HEK293 (cell line): ENCODE measurements around the gene ACTR1A.
A peak's percentile ranks its signal among the peaks of the same experiment; 100 is the strongest.

Experiments used
- GLIS2 ChIP-seq: fragments of 450-650 bp; formaldehyde crosslinking; IDR thresholded peaks from 2 replicates; pipeline ENCODE4 v1.5.1; 2016; ENCODE audit warnings: missing biosample characterization, missing genetic modification characterization
- IKZF3 ChIP-seq: fragments of 450-650 bp; IDR thresholded peaks from 2 replicates; pipeline ENCODE4 v1.5.0; 2018; ENCODE audit warnings: missing biosample characterization, mild to moderate bottlenecking, missing genetic modification characterization, moderate library complexity
- KLF8 ChIP-seq: fragments of 450-650 bp; formaldehyde crosslinking; IDR thresholded peaks from 2 replicates; pipeline ENCODE4 v1.5.1; 2016; ENCODE audit warnings: missing biosample characterization, missing genetic modification characterization
- MEIS1 ChIP-seq: sonication (generic); formaldehyde crosslinking; IDR thresholded peaks from 2 replicates; pipeline ENCODE4 v1.8.1; 2022; ENCODE audit warnings: missing genetic modification reagents, mild to moderate bottlenecking, borderline replicate concordance
- MZF1 ChIP-seq: fragments of 450-650 bp; formaldehyde crosslinking; IDR thresholded peaks from 2 replicates; pipeline ENCODE4 v1.5.1; 2017; ENCODE audit warnings: missing biosample characterization, missing genetic modification characterization, borderline replicate concordance
- PBX3 ChIP-seq: sonication (generic); formaldehyde crosslinking; IDR thresholded peaks from 2 replicates; pipeline ENCODE4 v1.8.1; 2022; ENCODE audit warnings: mild to moderate bottlenecking, moderate library complexity, missing genetic modification reagents
- PRDM2 ChIP-seq: fragments of 450-650 bp; formaldehyde crosslinking; IDR thresholded peaks from 2 replicates; pipeline ENCODE4 v1.5.1; 2016; ENCODE audit warnings: missing biosample characterization, missing genetic modification characterization, borderline replicate concordance
- SCRT2 ChIP-seq: fragments of 450-650 bp; formaldehyde crosslinking; IDR thresholded peaks from 2 replicates; pipeline ENCODE4 v1.5.1; 2016; ENCODE audit warnings: missing biosample characterization, missing genetic modification characterization
- SP3 ChIP-seq: fragments of 450-650 bp; formaldehyde crosslinking; IDR thresholded peaks from 2 replicates; pipeline ENCODE4 v1.5.1; 2016; ENCODE audit warnings: missing biosample characterization, missing genetic modification characterization
- SP7 ChIP-seq: fragments of 450-650 bp; formaldehyde crosslinking; IDR thresholded peaks from 2 replicates; pipeline ENCODE4 v1.5.1; 2016; ENCODE audit warnings: missing biosample characterization, missing genetic modification characterization
- ZBTB20 ChIP-seq: fragments of 450-650 bp; formaldehyde crosslinking; IDR thresholded peaks from 2 replicates; pipeline ENCODE4 v1.5.1; 2016; ENCODE audit warnings: missing biosample characterization, missing genetic modification characterization
- ZNF19 ChIP-seq: fragments of 450-650 bp; formaldehyde crosslinking; IDR thresholded peaks from 2 replicates; pipeline ENCODE4; 2016; ENCODE audit warnings: missing biosample characterization, missing genetic modification characterization, low read depth
- ZNF394 ChIP-seq: fragments of 450-650 bp; formaldehyde crosslinking; IDR thresholded peaks from 2 replicates; pipeline ENCODE4 v1.5.1; 2016; ENCODE audit warnings: missing biosample characterization, missing genetic modification characterization, mild to moderate bottlenecking, moderate library complexity, borderline replicate concordance
- ZNF473 ChIP-seq: fragments of 450-650 bp; formaldehyde crosslinking; IDR thresholded peaks from 2 replicates; pipeline ENCODE4 v1.5.1; 2017; ENCODE audit warnings: missing biosample characterization, missing genetic modification characterization
- ZNF501 ChIP-seq: fragments of 450-650 bp; formaldehyde crosslinking; IDR thresholded peaks from 2 replicates; pipeline ENCODE4 v1.5.1; 2016; ENCODE audit warnings: missing biosample characterization, missing genetic modification characterization
- ZNF529 ChIP-seq: fragments of 450-650 bp; formaldehyde crosslinking; IDR thresholded peaks from 2 replicates; pipeline ENCODE4 v1.5.1; 2017; ENCODE audit warnings: missing genetic modification characterization, missing biosample characterization; ENCODE audit not compliant: insufficient replicate concordance
- ZNF530 ChIP-seq: fragments of 450-650 bp; formaldehyde crosslinking; IDR thresholded peaks from 2 replicates; pipeline ENCODE4 v1.5.1; 2016; ENCODE audit warnings: low read depth, missing biosample characterization, missing genetic modification characterization
- ZNF549 ChIP-seq: fragments of 450-650 bp; IDR thresholded peaks from 2 replicates; pipeline ENCODE4 v1.5.1; 2018; ENCODE audit warnings: missing biosample characterization, missing genetic modification characterization, mild to moderate bottlenecking, inconsistent platforms, moderate library complexity
- ZNF558 ChIP-seq: fragments of 450-650 bp; formaldehyde crosslinking; IDR thresholded peaks from 2 replicates; pipeline ENCODE4 v1.5.1; 2016; ENCODE audit warnings: missing biosample characterization, missing genetic modification characterization
- ZNF596 ChIP-seq: fragments of 450-650 bp; IDR thresholded peaks from 2 replicates; pipeline ENCODE4 v1.5.0; 2018; ENCODE audit warnings: missing biosample characterization, mild to moderate bottlenecking, missing genetic modification characterization, moderate library complexity
- ZNF626 ChIP-seq: fragments of 450-650 bp; sonication (Bioruptor Pico); formaldehyde crosslinking; IDR thresholded peaks from 2 replicates; pipeline ENCODE4 v1.5.1; 2018; ENCODE audit warnings: missing biosample characterization, missing genetic modification characterization, inconsistent platforms
- ZNF629 ChIP-seq: fragments of 450-650 bp; formaldehyde crosslinking; IDR thresholded peaks from 2 replicates; pipeline ENCODE4 v1.5.1; 2017; ENCODE audit warnings: missing biosample characterization, missing genetic modification characterization
- ZNF658 ChIP-seq: fragments of 450-650 bp; formaldehyde crosslinking; IDR thresholded peaks from 2 replicates; pipeline ENCODE4; 2016; ENCODE audit warnings: missing biosample characterization, missing genetic modification characterization
- ZNF747 ChIP-seq: fragments of 450-650 bp; formaldehyde crosslinking; IDR thresholded peaks from 2 replicates; pipeline ENCODE4 v1.5.1; 2016; ENCODE audit warnings: missing biosample characterization, missing genetic modification characterization
- ZNF791 ChIP-seq: fragments of 450-650 bp; formaldehyde crosslinking; IDR thresholded peaks from 2 replicates; pipeline ENCODE4 v1.5.1; 2016; ENCODE audit warnings: missing biosample characterization, missing genetic modification characterization
- ZNF830 ChIP-seq: fragments of 450-650 bp; IDR thresholded peaks from 2 replicates; pipeline ENCODE4 v1.5.0; 2018; ENCODE audit warnings: missing biosample characterization, missing genetic modification characterization, low read depth, mild to moderate bottlenecking, moderate library complexity
- ZXDB ChIP-seq: fragments of 450-650 bp; formaldehyde crosslinking; IDR thresholded peaks from 2 replicates; pipeline ENCODE4 v1.5.1; 2016; ENCODE audit warnings: missing biosample characterization, missing genetic modification characterization
- TF ChIP-seq, protein P1 (sequence below): fragments of 450-650 bp; formaldehyde crosslinking; IDR thresholded peaks from 2 replicates; pipeline ENCODE4 v1.5.1; 2016; ENCODE audit warnings: missing biosample characterization, missing genetic modification characterization
- TF ChIP-seq, protein P2 (sequence below): fragments of 450-650 bp; formaldehyde crosslinking; IDR thresholded peaks from 2 replicates; pipeline ENCODE4 v1.5.1; 2016; ENCODE audit warnings: missing biosample characterization, missing genetic modification characterization

Gene ACTR1A

GRCh38 chr10:102504179-102504975 lies 1.9 kb upstream of the ACTR1A start (continued):
- no peak for TF ChIP-seq PRDM2 (tag by site-specific recombination)
- no peak for TF ChIP-seq ZNF626 (tag by site-specific recombination)
- TF ChIP-seq GLIS2 (tag by site-specific recombination) = peak; percentile 98
- TF ChIP-seq SCRT2 (tag by site-specific recombination) = no peak
- peak; percentile 69 for TF ChIP-seq ZNF501 (tag by site-specific recombination)
- peak; percentile 28; the same call in 1 of the 2 replicates for TF ChIP-seq ZNF629 (tag by site-specific recombination)
- TF ChIP-seq ZNF529 (tag by site-specific recombination) = no peak
- no peak for TF ChIP-seq ZNF830
- no peak; the same call in 1 of the 2 replicates for TF ChIP-seq ZNF530
- peak; percentile 68; the same call in 1 of the 2 replicates for TF ChIP-seq ZBTB20 (tag by site-specific recombination)
- TF ChIP-seq SP3 (tag by site-specific recombination) = peak; percentile 77
- TF ChIP-seq ZNF747 (tag by site-specific recombination) = no peak
- peak; percentile 75 for TF ChIP-seq SP7
- TF ChIP-seq ZNF394 = no peak
- TF ChIP-seq ZNF549 = no peak
- TF ChIP-seq, protein P1, sequence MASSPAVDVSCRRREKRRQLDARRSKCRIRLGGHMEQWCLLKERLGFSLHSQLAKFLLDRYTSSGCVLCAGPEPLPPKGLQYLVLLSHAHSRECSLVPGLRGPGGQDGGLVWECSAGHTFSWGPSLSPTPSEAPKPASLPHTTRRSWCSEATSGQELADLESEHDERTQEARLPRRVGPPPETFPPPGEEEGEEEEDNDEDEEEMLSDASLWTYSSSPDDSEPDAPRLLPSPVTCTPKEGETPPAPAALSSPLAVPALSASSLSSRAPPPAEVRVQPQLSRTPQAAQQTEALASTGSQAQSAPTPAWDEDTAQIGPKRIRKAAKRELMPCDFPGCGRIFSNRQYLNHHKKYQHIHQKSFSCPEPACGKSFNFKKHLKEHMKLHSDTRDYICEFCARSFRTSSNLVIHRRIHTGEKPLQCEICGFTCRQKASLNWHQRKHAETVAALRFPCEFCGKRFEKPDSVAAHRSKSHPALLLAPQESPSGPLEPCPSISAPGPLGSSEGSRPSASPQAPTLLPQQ = peak; percentile 30; the same call in 1 of the 2 replicates
- TF ChIP-seq MEIS1 (CRISPR knock-in tag) = no peak
- TF ChIP-seq ZNF596 (tag by site-specific recombination) = no peak
- TF ChIP-seq ZNF791 = no peak
- no peak for TF ChIP-seq ZNF658 (tag by site-specific recombination)
- TF ChIP-seq PBX3 (CRISPR knock-in tag) = no peak
- TF ChIP-seq, protein P2, sequence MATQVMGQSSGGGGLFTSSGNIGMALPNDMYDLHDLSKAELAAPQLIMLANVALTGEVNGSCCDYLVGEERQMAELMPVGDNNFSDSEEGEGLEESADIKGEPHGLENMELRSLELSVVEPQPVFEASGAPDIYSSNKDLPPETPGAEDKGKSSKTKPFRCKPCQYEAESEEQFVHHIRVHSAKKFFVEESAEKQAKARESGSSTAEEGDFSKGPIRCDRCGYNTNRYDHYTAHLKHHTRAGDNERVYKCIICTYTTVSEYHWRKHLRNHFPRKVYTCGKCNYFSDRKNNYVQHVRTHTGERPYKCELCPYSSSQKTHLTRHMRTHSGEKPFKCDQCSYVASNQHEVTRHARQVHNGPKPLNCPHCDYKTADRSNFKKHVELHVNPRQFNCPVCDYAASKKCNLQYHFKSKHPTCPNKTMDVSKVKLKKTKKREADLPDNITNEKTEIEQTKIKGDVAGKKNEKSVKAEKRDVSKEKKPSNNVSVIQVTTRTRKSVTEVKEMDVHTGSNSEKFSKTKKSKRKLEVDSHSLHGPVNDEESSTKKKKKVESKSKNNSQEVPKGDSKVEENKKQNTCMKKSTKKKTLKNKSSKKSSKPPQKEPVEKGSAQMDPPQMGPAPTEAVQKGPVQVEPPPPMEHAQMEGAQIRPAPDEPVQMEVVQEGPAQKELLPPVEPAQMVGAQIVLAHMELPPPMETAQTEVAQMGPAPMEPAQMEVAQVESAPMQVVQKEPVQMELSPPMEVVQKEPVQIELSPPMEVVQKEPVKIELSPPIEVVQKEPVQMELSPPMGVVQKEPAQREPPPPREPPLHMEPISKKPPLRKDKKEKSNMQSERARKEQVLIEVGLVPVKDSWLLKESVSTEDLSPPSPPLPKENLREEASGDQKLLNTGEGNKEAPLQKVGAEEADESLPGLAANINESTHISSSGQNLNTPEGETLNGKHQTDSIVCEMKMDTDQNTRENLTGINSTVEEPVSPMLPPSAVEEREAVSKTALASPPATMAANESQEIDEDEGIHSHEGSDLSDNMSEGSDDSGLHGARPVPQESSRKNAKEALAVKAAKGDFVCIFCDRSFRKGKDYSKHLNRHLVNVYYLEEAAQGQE (tag by site-specific recombination) = peak; percentile 57; the same call in 1 of the 2 replicates
- no peak for TF ChIP-seq ZNF473 (tag by site-specific recombination)
- peak; percentile 74 for TF ChIP-seq ZXDB
- TF ChIP-seq IKZF3 = no peak
- no peak for TF ChIP-seq ZNF558
- TF ChIP-seq MZF1 (tag by site-specific recombination) = no peak
- TF ChIP-seq KLF8 = peak; percentile 73
- no peak for TF ChIP-seq ZNF19 (tag by site-specific recombination)
